NB4 (cell line): ENCODE measurements around the gene KBTBD3.

Experiments used
- DNase-seq: peaks from one replicate; pipeline ENCODE4 v3.0.0; 2010; ENCODE audit warnings: low read depth
- H3K4me3 ChIP-seq: one replicate; pipeline ENCODE4 v1.5.1; 2011; ENCODE audit warnings: mild to moderate bottlenecking, low read depth, low read length, moderate library complexity
- MYC ChIP-seq: IDR thresholded peaks from 2 replicates; pipeline ENCODE4 v1.6.1; 2011; ENCODE audit warnings: low read depth, low read length
- POLR2A ChIP-seq: IDR thresholded peaks from 2 replicates; pipeline ENCODE4 v1.6.1; 2011; ENCODE audit warnings: mild to moderate bottlenecking; ENCODE audit not compliant: insufficient read length; ENCODE audit errors: extremely low read depth
- TF ChIP-seq, protein P1 (sequence below): IDR thresholded peaks from 2 replicates; pipeline ENCODE4 v1.6.1; 2011; ENCODE audit warnings: low read depth, low read length
- TF ChIP-seq, protein P2 (sequence below): IDR thresholded peaks from one replicate; pipeline ENCODE4 v1.5.1; 2012; ENCODE audit warnings: low read depth, low read length

The KBTBD3 gene

DNA sequence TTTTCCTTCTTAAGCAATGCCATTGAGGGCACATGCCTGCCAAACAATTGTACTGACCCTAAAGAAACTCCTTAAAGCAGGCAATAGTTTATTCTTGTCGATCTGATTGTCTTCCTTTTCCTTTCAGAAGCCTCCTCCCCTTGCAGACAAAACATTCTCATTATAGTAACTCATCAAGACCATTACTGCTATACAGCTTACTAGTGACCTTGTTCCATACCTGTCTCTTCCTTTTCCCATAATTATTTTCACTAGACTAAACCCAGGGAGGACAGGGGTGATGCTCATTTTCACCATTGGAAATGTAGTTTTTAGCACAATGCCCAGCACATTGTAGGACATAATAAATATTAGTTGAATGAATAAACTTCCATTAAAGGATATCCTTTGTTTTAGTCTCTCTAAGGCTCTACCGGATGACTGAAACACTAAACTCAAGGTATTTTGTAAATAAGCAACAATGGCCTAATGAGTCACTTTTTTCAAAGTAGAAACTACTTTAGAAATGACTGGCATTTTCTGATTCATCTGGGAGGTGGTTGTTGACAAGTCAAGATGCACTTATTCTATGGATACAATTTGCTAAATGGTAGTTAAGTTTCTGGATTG, 45.8 kb downstream of the KBTBD3 start:
- no peak overlapping the region for H3K4me3 ChIP-seq
- DNase-seq, result no peak
- TF ChIP-seq, protein P1, sequence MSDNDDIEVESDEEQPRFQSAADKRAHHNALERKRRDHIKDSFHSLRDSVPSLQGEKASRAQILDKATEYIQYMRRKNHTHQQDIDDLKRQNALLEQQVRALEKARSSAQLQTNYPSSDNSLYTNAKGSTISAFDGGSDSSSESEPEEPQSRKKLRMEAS, result no peak
- TF ChIP-seq MYC, result no peak
- TF ChIP-seq, protein P2, sequence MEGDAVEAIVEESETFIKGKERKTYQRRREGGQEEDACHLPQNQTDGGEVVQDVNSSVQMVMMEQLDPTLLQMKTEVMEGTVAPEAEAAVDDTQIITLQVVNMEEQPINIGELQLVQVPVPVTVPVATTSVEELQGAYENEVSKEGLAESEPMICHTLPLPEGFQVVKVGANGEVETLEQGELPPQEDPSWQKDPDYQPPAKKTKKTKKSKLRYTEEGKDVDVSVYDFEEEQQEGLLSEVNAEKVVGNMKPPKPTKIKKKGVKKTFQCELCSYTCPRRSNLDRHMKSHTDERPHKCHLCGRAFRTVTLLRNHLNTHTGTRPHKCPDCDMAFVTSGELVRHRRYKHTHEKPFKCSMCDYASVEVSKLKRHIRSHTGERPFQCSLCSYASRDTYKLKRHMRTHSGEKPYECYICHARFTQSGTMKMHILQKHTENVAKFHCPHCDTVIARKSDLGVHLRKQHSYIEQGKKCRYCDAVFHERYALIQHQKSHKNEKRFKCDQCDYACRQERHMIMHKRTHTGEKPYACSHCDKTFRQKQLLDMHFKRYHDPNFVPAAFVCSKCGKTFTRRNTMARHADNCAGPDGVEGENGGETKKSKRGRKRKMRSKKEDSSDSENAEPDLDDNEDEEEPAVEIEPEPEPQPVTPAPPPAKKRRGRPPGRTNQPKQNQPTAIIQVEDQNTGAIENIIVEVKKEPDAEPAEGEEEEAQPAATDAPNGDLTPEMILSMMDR, result no peak
- TF ChIP-seq POLR2A, result no peak

DNA sequence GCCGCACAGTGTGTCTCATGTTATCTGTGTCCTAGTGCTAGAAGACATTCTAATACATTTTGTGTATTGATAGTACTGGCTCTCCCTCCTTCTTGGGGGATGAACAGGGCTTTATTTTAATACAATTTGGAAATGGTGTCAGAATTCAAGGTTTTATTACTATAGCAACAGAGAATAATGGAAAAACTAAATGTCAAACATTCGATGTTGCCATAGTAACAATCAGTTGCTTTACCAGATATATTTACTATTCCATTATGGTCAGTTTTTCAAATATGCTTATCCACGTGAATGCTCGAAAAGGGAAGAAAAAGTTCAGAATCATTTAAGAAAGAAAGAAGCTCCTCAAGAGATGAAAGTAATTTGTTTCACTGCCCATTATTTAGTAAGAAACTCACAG, 46.5 kb downstream of the KBTBD3 start:
- TF ChIP-seq POLR2A, result no peak
- no peak for TF ChIP-seq MYC
- TF ChIP-seq, protein P2, result no peak
- DNase-seq, result no peak
- no peak overlapping the region for H3K4me3 ChIP-seq

DNA sequence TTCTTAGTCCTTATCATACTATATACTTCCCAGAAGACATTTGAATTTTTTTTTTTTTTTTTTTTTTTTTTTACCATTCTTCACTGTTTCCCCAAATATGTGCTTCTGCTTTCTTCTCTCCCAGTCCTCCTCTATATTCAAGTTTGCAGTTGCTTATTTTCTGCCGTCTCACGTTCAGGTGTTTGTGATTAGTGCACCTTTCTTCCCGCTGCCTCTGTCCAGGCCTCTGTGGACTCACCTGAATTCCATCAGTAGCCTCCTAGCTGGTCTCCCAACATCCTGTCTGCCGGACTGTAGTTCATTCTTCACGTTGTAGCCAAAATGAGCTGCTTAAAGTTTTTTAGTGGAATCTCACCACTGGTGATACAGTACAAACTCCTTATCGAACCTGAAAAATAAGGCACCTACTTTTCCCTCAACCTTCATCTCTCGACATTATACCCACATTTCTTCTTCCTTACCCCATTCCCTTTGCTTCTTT, 54.3 kb downstream of the KBTBD3 start:
- no peak for TF ChIP-seq POLR2A
- TF ChIP-seq, protein P1, result no peak
- TF ChIP-seq, protein P2, result no peak
- no peak for TF ChIP-seq MYC
- H3K4me3 ChIP-seq, result peak overlapping the region; percentile 85
- DNase-seq, result peak; percentile 12

DNA sequence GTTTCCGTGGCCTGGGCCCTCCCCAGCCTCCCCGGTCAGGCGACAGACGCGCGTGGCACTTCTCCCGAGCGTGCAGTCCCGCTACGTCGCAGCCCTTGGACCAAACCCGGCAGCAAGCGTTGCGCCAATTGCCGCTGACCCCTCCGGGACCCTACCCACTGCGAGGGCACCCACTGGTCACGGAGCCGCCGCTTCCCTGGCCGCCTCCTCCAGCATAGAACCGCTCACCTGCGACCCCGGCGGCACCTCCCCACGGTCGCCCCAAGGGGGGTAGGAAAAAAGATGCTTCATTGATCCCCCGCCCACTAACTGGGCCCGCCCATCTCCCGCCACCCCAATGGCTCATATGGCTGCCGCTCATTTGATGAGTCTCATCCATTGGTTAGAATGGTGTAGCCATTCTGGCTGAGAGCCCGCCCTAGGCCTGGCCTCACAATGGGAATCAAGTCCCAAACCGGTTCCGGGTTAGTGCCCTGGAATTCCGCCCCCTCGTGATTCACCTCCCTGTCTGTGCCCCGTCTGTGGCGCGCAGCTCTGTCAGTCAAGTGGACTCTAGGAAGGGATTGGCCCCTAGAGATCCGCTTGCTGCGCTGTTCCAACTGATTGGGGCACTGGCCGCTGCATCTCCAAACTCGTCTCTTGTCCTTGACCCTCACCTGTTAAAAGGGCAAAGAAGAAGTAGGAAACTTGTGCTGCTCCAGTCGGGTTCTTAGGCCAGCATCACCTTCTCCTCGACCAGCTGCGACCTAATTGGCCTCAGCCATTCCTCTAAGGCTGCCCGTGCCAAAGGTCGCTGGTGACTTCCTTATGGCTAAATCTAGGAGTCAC, 55.0 kb downstream of the KBTBD3 start, which contains the start of gene MSANTD4:
Gene MSANTD4, minus strand, starts transcription at position 274 of the 828 bp plus-strand sequence. CDS start 11,323 bp downstream, outside the sequence.
- TF ChIP-seq, protein P2, result no peak
- TF ChIP-seq MYC (0 out of 2 replicates have a peak, but pooled peaks have one; percentile 19), POLR2A (peak; percentile 47)
- TF ChIP-seq, protein P1, result peak; percentile 42
- peak within 1 kb of the TSS; percentile 85 for H3K4me3 ChIP-seq
- DNase-seq, result peak; percentile 99

DNA sequence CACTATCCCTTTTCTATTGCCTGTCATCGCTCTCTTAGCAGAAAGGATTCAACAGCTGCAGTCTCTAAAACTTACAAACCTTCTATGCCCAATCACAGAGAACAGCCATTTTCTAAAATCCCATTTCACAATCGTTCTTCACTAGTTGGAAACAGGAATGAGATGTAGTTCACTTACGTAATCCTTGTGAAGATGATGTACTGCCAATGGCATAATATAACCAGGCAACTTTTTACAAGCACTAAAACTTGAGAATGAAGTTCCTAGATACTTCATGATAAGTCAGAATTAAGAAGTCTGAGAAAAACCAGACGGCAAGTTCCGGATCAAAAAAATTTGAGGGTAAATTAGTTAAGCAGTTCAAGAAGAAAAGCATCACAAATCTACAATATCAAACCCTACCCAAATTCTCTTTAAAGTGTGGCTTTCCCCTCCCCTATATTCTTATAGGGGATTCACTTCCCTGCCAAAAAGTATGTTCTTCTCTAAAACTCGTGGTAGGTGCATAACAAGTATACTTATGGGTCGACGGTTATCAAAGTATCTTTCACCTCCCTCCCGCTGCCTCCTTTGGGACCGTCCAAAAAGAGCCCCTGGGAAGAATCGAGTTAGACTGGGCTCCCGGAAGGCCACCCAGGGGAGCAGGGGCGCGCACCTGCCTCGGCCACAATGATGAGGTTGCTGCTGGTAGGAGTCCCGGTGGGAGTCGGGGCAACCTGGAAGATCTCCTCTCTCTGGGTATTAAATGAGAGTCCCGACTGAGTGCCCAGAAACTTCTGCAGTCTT, 55.8 kb downstream of the KBTBD3 start:
- H3K4me3 ChIP-seq, result peak overlapping the region; percentile 85
- TF ChIP-seq, protein P1, result no peak; the same call in 1 of the 2 replicates
- TF ChIP-seq MYC, result peak; percentile 6; the same call in 1 of the 2 replicates
- TF ChIP-seq, protein P2, result no peak
- DNase-seq, result peak; percentile 50
